Glutamatergic neuron (in vitro differentiated cells): ENCODE measurements around the gene PRRX2. TPM values are rescaled to one million over a fixed set of nuclear protein-coding genes. Genes with fewer than 3 reads are reported as not detected.

Experiments used
- DNase-seq: peaks from one replicate; pipeline ENCODE4 v3.0.0; 2022
- H3K27ac Mint-ChIP-seq: one replicate; pipeline ENCODE4 v1.8.0; 2020; ENCODE audit warnings: mild to moderate bottlenecking, mixed read lengths, inconsistent platforms; ENCODE audit not compliant: unreplicated experiment
- H3K27me3 Mint-ChIP-seq: one replicate; pipeline ENCODE4 v1.8.0; 2020; ENCODE audit warnings: mild to moderate bottlenecking, moderate library complexity, mixed read lengths, inconsistent platforms; ENCODE audit not compliant: unreplicated experiment
- H3K36me3 Mint-ChIP-seq: one replicate; pipeline ENCODE4 v1.8.0; 2020; ENCODE audit warnings: mild to moderate bottlenecking, mixed read lengths, inconsistent platforms; ENCODE audit not compliant: unreplicated experiment
- H3K4me1 Mint-ChIP-seq: one replicate; pipeline ENCODE4 v1.8.0; 2020; ENCODE audit warnings: mild to moderate bottlenecking, low read depth, mixed read lengths, inconsistent platforms; ENCODE audit not compliant: unreplicated experiment
- H3K4me3 Mint-ChIP-seq: one replicate; pipeline ENCODE4 v1.8.0; 2020; ENCODE audit warnings: mild to moderate bottlenecking, mixed read lengths, inconsistent platforms; ENCODE audit not compliant: unreplicated experiment
- H3K9me3 Mint-ChIP-seq: one replicate; pipeline ENCODE4 v1.8.0; 2020; ENCODE audit warnings: mild to moderate bottlenecking, moderate library complexity, mixed read lengths, inconsistent platforms; ENCODE audit not compliant: unreplicated experiment
- total RNA-seq: library from RNA; stranded (reverse); fragmentation: NEBNext Ultra II Directional; extraction: Animal tissue kit (Norgen Biotek cat#: 25700); gene quantifications from one replicate; pipeline ENCODE4 v1.2.1, GENCODE V29; 2021; ENCODE audit not compliant: unreplicated experiment
- TF ChIP-seq, protein P1 (sequence below): fragments of 200-600 bp; sonication (generic); IDR thresholded peaks from one replicate; pipeline ENCODE4 v1.5.0; 2021; ENCODE audit not compliant: partially characterized antibody, unreplicated experiment

Gene PRRX2
- total RNA-seq, 1 donor from 2014 or later: 2.3 TPM

DNA sequence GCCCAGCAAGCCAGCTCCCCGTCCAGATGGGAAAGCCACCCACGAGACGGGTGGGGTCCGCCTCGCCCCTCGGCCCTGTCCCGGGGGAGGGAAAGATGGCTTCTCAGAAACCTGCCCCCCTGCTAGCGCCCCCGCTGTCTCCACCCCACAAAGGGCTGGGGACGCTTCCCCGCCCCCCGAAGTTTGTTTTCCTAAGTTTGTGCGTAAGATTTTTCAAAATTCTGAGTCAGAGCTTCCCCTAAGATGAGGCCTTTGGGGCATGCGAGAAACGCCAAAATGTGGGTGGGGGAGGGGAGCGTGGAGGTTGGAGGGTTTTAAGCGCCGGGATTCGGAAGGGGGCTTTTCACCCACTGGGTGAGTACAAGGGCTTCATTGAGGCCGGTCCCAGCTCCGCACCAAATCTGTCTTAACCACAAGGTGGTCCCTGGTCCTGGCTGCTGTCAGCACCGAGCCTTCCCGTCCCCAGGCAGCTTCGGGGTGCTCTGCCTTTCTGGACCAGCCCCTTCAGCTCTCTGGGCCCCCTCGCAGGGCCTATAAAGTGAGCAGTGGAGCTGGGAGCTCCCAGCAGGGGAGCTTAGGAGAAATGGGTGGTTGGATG, 32.3 kb downstream of the PRRX2 start:
- Mint-ChIP-seq H3K4me3 (peak overlapping the region; percentile 34), H3K9me3 (peaks cover 3% of the 10 kb centered on the region), H3K27ac (no peak overlapping the region), H3K27me3 (peaks cover 4% of the 10 kb centered on the region), H3K4me1 (peaks cover 2% of the 10 kb centered on the region), H3K36me3 (no peaks in the 10 kb centered on the region)
- DNase-seq: no peak
- TF ChIP-seq, protein P1, sequence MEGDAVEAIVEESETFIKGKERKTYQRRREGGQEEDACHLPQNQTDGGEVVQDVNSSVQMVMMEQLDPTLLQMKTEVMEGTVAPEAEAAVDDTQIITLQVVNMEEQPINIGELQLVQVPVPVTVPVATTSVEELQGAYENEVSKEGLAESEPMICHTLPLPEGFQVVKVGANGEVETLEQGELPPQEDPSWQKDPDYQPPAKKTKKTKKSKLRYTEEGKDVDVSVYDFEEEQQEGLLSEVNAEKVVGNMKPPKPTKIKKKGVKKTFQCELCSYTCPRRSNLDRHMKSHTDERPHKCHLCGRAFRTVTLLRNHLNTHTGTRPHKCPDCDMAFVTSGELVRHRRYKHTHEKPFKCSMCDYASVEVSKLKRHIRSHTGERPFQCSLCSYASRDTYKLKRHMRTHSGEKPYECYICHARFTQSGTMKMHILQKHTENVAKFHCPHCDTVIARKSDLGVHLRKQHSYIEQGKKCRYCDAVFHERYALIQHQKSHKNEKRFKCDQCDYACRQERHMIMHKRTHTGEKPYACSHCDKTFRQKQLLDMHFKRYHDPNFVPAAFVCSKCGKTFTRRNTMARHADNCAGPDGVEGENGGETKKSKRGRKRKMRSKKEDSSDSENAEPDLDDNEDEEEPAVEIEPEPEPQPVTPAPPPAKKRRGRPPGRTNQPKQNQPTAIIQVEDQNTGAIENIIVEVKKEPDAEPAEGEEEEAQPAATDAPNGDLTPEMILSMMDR: no peak

DNA sequence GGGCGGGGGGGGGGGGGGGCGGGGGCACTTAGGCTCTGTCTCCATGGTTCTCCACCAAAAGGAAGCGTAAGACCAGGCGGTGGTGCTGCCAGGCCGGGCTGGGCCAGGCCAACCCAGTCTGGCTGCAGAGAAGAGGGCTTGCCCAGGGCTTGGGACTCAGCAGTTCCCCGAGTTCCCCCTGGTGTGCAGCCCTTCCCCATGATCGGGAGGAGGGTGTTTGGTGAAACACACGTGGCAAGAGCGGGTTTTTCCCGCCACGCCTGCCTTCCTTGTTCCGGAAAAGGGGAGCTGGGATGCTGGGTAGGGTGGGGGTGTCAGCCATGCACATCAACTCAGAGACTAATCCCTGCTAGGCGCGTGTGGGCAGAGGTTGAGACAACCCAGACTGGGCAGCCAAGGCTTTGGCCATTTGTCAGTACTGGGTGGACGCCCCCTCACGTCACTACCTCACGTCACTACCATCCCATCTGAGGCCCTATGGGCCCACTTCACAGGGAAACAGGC, 32.9 kb downstream of the PRRX2 start:
- no peak overlapping the region for H3K4me3 Mint-ChIP-seq
- H3K27me3 Mint-ChIP-seq: peaks cover 4% of the 10 kb centered on the region
- H3K9me3 Mint-ChIP-seq: peaks cover 3% of the 10 kb centered on the region
- no peak for DNase-seq
- H3K27ac Mint-ChIP-seq: no peak overlapping the region
- peaks cover 2% of the 10 kb centered on the region for H3K4me1 Mint-ChIP-seq
- TF ChIP-seq, protein P1: no peak
- no peaks in the 10 kb centered on the region for H3K36me3 Mint-ChIP-seq

DNA sequence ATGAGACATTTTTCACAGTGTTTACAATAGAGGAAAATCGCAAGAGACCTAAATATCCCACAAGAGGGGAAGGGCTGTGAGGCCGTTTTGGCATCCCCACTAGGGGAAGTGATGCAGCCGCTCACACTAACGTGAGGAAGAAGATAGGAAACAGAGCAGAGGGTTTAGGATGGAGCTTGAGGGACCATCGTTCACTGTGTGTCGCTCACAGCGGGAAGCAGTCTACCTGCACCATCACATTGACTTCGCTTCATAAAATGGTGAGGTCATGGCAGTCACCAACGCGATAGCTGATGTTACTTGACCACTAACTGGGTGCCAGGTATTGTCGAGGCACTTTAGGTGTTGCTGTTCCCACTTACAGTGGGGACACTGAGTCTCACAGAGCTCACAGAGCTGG, 35.6 kb downstream of the PRRX2 start:
- Mint-ChIP-seq H3K36me3 (no peaks in the 10 kb centered on the region), H3K4me3 (no peak overlapping the region), H3K27ac (no peak overlapping the region), H3K27me3 (peaks cover 2% of the 10 kb centered on the region), H3K4me1 (peaks cover 2% of the 10 kb centered on the region), H3K9me3 (peaks cover 3% of the 10 kb centered on the region)
- TF ChIP-seq, protein P1: no peak
- no peak for DNase-seq

DNA sequence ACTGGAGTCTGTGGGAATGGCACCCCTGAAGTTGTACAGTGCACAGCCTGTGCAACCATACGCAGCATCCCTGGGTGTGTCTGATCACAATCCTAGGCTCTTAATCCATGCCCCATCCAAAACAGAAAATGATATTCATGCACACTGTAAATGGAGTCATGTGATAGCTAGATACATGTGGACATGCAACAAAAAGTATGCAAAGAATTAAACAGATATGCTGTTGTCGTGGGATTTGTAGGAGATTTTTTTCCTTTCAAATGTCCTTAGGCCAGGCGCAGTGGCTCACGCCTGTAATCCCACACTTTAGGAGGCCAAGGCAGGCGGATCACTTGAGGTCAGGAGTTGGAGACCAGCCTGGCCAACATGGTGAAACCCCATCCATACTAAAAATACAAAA, 36.1 kb downstream of the PRRX2 start:
- peaks cover 2% of the 10 kb centered on the region for H3K27me3 Mint-ChIP-seq
- no peak for DNase-seq
- H3K27ac Mint-ChIP-seq: no peak overlapping the region
- H3K4me3 Mint-ChIP-seq: no peak overlapping the region
- TF ChIP-seq, protein P1: no peak
- no peaks in the 10 kb centered on the region for H3K36me3 Mint-ChIP-seq
- H3K9me3 Mint-ChIP-seq: peaks cover 3% of the 10 kb centered on the region
- H3K4me1 Mint-ChIP-seq: peaks cover 2% of the 10 kb centered on the region
